SU-DHL-6 (cell line): ENCODE measurements around the gene KIF24.

Experiments used
- H2AFZ ChIP-seq: fragments of 200-600 bp; sonication (generic); 2 replicates; pipeline ENCODE4 v1.6.1; 2014; ENCODE audit warnings: low read depth, mild to moderate bottlenecking, moderate library complexity, mixed read lengths, antibody characterized with exemption, low read length; ENCODE audit not compliant: severe bottlenecking
- H3F3A ChIP-seq: fragments of 200-600 bp; shearing (Covaris generic); 2 replicates; pipeline ENCODE4 v1.6.0; 2016; ENCODE audit warnings: antibody characterized with exemption, mild to moderate bottlenecking; ENCODE audit not compliant: insufficient read depth
- H3K27ac ChIP-seq: fragments of 200-600 bp; sonication (generic); 2 replicates; pipeline ENCODE4 v1.5.1; 2016; ENCODE audit warnings: low read depth, mild to moderate bottlenecking, low read length, moderate library complexity, mixed read lengths
- H3K27me3 ChIP-seq: fragments of 200-600 bp; sonication (generic), shearing (Covaris generic); 2 replicates; pipeline ENCODE4 v1.6.0; 2014; ENCODE audit warnings: mild to moderate bottlenecking, low read length
- H3K36me3 ChIP-seq: fragments of 200-600 bp; sonication (generic); 2 replicates; pipeline ENCODE4 v1.6.1; 2014; ENCODE audit warnings: mild to moderate bottlenecking, low read length, mixed read lengths
- H3K4me2 ChIP-seq: fragments of 300-600, 200-600 bp; shearing (Covaris generic), sonication (generic); 2 replicates; pipeline ENCODE4 v1.6.0; 2014; ENCODE audit warnings: low read length, low read depth, mild to moderate bottlenecking; ENCODE audit not compliant: poor library complexity, severe bottlenecking
- H3K4me3 ChIP-seq: fragments of 200-600 bp; sonication (generic); 2 replicates; pipeline ENCODE4 v1.5.1; 2014; ENCODE audit warnings: antibody characterized with exemption, low read length, mild to moderate bottlenecking, mixed read lengths; ENCODE audit not compliant: insufficient read depth, poor library complexity, severe bottlenecking
- H3K79me2 ChIP-seq: fragments of 200-600 bp; sonication (generic); 2 replicates; pipeline ENCODE4 v1.6.1; 2014; ENCODE audit warnings: mild to moderate bottlenecking, low read length, moderate library complexity; ENCODE audit not compliant: insufficient read depth
- H3K9ac ChIP-seq: fragments of 200-600 bp; sonication (generic); 2 replicates; pipeline ENCODE4 v1.7.0; 2014; ENCODE audit warnings: mild to moderate bottlenecking, low read length
- H3K9me2 ChIP-seq: fragments of 200-600 bp; sonication (generic); replicated peaks from 2 replicates; pipeline ENCODE4 v1.6.1; 2014; ENCODE audit warnings: low read length; ENCODE audit not compliant: insufficient read depth
- H3K9me3 ChIP-seq: fragments of 200-600 bp; sonication (generic); 2 replicates; pipeline ENCODE4 v1.6.1; 2014; ENCODE audit warnings: low read length, mixed read lengths; ENCODE audit not compliant: insufficient read depth
- H4K20me1 ChIP-seq: fragments of 200-600 bp; sonication (generic); 2 replicates; pipeline ENCODE4 v1.6.1; 2014; ENCODE audit warnings: low read depth, mild to moderate bottlenecking, antibody characterized with exemption, low read length, moderate library complexity, mixed read lengths
- EZH2phosphoT487 ChIP-seq: fragments of 200-600 bp; sonication (generic), shearing (Covaris generic); conservative IDR thresholded peaks from 2 replicates; pipeline ENCODE4 v1.6.1; 2018; ENCODE audit warnings: mild to moderate bottlenecking, antibody characterized with exemption, low read length, moderate library complexity, mixed read lengths
- TF ChIP-seq, protein P1 (sequence below): fragments of 200-600 bp; sonication (generic); IDR thresholded peaks from one replicate; pipeline ENCODE4 v1.5.1; 2017; ENCODE audit warnings: antibody characterized with exemption, mild to moderate bottlenecking, low read length, moderate library complexity; ENCODE audit not compliant: insufficient read depth, poor library complexity, severe bottlenecking

Gene KIF24

GRCh38 chr9:34282096-34282495, 47.0 kb downstream of the KIF24 start:
- no peaks in the 10 kb centered on the region for H3K27me3 ChIP-seq
- no peaks in the 10 kb centered on the region for H3K9me3 ChIP-seq
- H3K9ac ChIP-seq: no peak overlapping the region
- H3K4me3 ChIP-seq: no peak overlapping the region
- H2AFZ ChIP-seq: no peak overlapping the region
- peaks cover 10% of the 10 kb centered on the region; the same call in 1 of the 2 replicates for H3K36me3 ChIP-seq
- H4K20me1 ChIP-seq: no peaks in the 10 kb centered on the region
- no peaks in the 10 kb centered on the region for H3K9me2 ChIP-seq
- no peak overlapping the region for H3K27ac ChIP-seq
- no peak overlapping the region for H3K4me2 ChIP-seq
- H3K79me2 ChIP-seq: no peaks in the 10 kb centered on the region
- no peaks in the 10 kb centered on the region for H3F3A ChIP-seq
- TF ChIP-seq, protein P1, sequence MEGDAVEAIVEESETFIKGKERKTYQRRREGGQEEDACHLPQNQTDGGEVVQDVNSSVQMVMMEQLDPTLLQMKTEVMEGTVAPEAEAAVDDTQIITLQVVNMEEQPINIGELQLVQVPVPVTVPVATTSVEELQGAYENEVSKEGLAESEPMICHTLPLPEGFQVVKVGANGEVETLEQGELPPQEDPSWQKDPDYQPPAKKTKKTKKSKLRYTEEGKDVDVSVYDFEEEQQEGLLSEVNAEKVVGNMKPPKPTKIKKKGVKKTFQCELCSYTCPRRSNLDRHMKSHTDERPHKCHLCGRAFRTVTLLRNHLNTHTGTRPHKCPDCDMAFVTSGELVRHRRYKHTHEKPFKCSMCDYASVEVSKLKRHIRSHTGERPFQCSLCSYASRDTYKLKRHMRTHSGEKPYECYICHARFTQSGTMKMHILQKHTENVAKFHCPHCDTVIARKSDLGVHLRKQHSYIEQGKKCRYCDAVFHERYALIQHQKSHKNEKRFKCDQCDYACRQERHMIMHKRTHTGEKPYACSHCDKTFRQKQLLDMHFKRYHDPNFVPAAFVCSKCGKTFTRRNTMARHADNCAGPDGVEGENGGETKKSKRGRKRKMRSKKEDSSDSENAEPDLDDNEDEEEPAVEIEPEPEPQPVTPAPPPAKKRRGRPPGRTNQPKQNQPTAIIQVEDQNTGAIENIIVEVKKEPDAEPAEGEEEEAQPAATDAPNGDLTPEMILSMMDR: no peak
- TF ChIP-seq EZH2phosphoT487: no peak

DNA sequence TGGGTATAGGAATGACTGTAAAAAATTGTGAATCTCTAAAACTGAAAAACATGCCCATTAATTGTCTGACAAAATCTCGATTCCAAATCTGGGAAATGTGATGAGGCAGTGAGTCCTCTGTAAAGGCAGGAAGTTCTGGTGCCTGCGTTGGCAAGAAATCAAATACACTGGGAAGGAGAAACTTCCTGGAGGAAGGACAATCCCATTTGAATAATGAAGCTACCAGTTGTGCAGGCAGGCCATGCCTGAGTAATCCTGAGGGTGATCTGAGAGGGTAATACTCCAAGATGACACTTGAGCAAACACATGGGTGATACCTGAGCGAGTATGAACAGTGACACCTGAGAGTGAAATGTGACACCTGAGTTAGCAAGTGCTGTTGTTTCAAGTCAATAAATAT, 49.7 kb downstream of the KIF24 start:
- TF ChIP-seq, protein P1: no peak
- TF ChIP-seq EZH2phosphoT487: no peak
- H3K4me2 ChIP-seq: no peak overlapping the region
- no peaks in the 10 kb centered on the region for H3K79me2 ChIP-seq
- H2AFZ ChIP-seq: no peak overlapping the region
- H3K27ac ChIP-seq: no peak overlapping the region
- no peaks in the 10 kb centered on the region for H3K9me2 ChIP-seq
- H3F3A ChIP-seq: no peaks in the 10 kb centered on the region
- H3K4me3 ChIP-seq: no peak overlapping the region
- no peaks in the 10 kb centered on the region for H3K9me3 ChIP-seq
- peaks cover 6% of the 10 kb centered on the region; the same call in 1 of the 2 replicates for H3K36me3 ChIP-seq
- no peak overlapping the region for H3K9ac ChIP-seq
- no peaks in the 10 kb centered on the region for H4K20me1 ChIP-seq
- H3K27me3 ChIP-seq: no peaks in the 10 kb centered on the region
